B cell (primary cell): Measurements from ENCODE around the gene CCDC182.

Experiments used
- EZH2 ChIP-seq: IDR thresholded peaks from 2 replicates; pipeline ENCODE4 v1.6.1; 2012; ENCODE audit warnings: borderline replicate concordance, low read depth, mild to moderate bottlenecking, moderate library complexity, low read length; ENCODE audit not compliant: insufficient read depth, poor library complexity, severe bottlenecking
- TF ChIP-seq, protein P1 (sequence below): fragments of 200-600 bp; IDR thresholded peaks from one replicate; pipeline ENCODE4 v1.8.0; 2022; ENCODE audit warnings: antibody characterized with exemption, mild to moderate bottlenecking

DNA sequence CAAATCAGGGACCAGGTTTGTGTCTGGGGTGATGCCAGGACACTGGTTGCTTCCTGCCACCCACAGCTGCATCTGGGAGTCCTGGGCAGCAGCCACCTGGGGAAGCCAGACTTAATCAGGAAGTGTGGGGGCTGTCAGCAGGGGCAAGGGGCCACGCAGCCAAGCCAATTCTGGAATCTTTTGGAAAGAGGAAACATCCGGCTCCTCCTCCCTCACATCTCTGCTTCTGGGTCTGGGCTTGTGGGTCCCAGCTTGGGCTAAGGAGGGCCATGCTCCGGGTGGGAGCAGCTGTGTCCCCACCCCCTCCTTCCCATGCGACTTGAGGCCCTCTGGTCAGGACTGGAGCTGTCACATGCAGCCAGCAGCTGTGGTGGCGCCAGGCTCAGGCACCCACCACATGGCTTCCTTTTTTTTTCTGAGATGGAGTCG lies 37.0 kb upstream of the CCDC182 start:
- TF ChIP-seq, protein P1, sequence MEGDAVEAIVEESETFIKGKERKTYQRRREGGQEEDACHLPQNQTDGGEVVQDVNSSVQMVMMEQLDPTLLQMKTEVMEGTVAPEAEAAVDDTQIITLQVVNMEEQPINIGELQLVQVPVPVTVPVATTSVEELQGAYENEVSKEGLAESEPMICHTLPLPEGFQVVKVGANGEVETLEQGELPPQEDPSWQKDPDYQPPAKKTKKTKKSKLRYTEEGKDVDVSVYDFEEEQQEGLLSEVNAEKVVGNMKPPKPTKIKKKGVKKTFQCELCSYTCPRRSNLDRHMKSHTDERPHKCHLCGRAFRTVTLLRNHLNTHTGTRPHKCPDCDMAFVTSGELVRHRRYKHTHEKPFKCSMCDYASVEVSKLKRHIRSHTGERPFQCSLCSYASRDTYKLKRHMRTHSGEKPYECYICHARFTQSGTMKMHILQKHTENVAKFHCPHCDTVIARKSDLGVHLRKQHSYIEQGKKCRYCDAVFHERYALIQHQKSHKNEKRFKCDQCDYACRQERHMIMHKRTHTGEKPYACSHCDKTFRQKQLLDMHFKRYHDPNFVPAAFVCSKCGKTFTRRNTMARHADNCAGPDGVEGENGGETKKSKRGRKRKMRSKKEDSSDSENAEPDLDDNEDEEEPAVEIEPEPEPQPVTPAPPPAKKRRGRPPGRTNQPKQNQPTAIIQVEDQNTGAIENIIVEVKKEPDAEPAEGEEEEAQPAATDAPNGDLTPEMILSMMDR = no peak
- no peak for TF ChIP-seq EZH2
